AG10803 (cell line): Measurements from ENCODE around the gene SLMAP.

ENCODE experiments used
- DNase-seq: peaks from one replicate; pipeline ENCODE4 v3.0.0; 2010; ENCODE audit warnings: low read depth
- H3K4me3 ChIP-seq: 2 replicates; pipeline ENCODE4 v1.5.1; 2011; ENCODE audit warnings: mild to moderate bottlenecking, low read length, control low read depth
- CTCF ChIP-seq: conservative IDR thresholded peaks from 2 replicates; pipeline ENCODE4 v1.5.1; 2011; ENCODE audit warnings: mild to moderate bottlenecking, low read length, control low read depth, inconsistent platforms

Gene SLMAP

DNA sequence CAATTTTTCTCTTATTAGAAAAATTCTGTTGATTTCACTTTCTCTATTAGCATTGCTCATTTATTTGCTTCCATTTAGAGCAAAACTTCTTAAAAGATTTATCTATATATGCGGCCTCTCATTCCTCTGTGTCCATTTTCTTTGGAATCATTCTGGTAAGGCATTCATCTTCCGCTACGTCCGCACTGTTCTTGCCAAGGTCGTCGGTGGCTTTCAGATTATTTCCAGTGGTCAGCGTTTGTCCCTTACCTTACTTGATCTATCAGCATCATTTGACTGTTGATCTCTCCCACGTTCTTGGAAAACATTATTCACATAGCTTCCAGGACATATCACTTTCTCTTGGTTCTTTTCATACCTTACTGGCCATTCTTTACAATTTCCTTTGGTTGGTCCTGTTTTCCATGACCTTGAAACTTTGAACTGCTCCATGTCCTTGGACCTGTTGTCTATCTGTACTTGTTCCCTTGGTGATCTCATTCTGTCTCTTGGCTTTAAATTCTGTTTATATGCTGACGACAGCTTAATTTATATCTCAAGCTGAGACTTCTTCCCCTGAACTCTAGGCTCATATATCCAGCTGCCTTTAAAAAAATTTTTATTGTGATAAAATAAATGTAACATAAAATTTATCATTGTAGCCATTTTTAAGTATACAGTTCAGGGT lies 54.5 kb downstream of the SLMAP start:
- no peak overlapping the region for H3K4me3 ChIP-seq
- DNase-seq = no peak
- TF ChIP-seq CTCF = no peak

DNA sequence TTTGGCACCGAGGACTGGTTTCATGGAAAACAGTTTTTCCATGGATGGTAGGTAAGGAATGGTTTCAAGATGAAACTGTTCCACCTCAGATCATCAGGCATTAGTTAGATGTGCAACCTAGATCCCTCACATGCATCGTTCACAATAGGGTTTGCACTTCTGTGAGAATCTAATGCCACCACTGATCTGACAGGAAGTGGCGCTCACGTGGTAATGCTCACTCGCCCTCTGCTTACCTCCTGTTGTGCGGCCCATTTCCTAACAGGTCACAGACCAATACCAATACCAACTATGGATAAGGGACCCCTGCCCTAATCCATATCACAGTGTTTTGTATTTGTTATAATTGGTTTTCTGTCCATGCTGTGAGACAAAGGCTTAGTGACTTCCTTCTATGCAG lies 58.9 kb downstream of the SLMAP start:
- DNase-seq = no peak
- TF ChIP-seq CTCF = no peak
- H3K4me3 ChIP-seq = no peak overlapping the region

DNA sequence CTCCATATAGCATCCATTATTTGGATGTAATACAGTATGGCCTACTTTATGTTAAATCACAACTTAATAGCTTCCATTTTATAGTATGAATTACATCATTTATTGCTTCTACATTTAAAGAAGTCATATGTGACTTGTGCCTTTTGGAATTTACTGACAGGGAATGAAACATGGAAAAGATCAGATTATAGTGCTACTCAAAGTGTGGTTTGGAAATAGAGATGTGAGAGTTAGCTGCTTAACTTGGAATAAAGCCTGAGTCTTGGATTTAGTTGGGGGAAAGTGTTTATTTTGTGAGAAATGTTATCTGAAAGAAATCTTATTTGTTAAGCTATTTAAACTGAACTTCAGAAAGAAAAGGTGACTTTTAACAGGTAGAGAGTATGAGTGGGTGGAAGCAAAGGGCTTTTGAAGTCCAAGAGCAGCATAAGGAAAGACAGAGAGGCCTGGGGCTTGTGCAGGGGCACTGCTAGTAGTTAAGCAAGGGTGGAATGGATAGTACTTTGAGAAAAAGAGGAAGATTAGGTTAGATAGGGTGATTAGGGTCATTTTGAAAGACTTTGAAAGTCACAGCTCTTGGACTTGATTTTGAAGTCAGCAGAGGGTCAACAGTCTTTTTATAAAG lies 60.5 kb downstream of the SLMAP start:
- H3K4me3 ChIP-seq = no peak overlapping the region
- TF ChIP-seq CTCF = no peak
- DNase-seq = no peak

- DNase-seq = no peak
- no peak overlapping the region for H3K4me3 ChIP-seq
- TF ChIP-seq CTCF = no peak
Measured at GRCh38 chr3:57818772-57819171, 62.7 kb downstream of the SLMAP start.

DNA sequence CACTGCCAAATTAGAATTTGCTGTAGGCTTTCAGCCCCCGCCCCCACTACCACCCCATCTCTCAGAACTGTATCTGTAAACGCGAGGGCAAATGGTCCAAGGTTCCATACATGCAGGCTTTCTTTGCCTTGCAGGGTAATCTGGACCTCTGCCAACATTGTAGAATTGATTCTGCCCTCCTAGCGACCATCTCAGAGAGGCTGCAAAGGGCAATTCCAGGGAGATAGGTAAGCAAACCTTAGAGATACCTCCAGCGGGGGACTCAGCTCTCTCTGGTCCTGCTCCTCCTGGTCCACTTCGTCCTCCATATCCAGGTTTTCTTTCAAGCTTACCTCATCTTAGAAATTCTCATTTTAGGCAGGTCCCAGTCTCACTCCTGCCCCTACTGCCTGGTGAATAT lies 64.4 kb downstream of the SLMAP start:
- TF ChIP-seq CTCF = no peak
- DNase-seq = no peak
- H3K4me3 ChIP-seq = no peak overlapping the region

DNA sequence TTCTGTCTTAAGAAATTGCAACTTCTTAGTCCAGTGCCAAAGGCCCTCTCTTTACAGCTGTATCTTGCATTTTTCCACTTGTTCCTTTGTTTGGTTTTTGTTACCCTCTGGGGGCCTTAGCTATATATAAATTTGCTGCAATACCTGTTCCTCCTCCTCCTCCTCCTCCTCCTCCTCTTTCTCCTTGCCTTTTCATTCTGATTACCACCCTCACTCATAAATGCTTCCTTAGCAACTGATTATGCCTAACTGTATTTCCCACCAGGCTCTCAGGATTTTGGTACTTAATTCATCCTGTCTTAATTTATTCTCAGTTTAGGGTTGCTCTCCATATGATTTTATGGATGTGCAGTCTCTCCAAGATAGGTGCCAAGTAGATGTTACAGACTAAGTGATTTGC lies 65.7 kb downstream of the SLMAP start:
- H3K4me3 ChIP-seq = no peak overlapping the region
- no peak for TF ChIP-seq CTCF
- no peak for DNase-seq

- no peak for TF ChIP-seq CTCF
- DNase-seq = no peak
- no peak overlapping the region for H3K4me3 ChIP-seq
Measured at GRCh38 chr3:57822686-57823085, 66.6 kb downstream of the SLMAP start.
